ENCODE data around the gene DYNC1H1.

The DYNC1H1 gene

GRCh38 chr14:102096569-102097188 lies 132.3 kb downstream of the DYNC1H1 start:
- Histone ChIP-seq H3K36me3 (ENCODE audit: control insufficient read depth, low read length) (no peaks in the 10 kb centered on the region), H3K79me2 (ENCODE audit: control insufficient read depth, low read length) (no peaks in the 10 kb centered on the region), H3F3A (ENCODE audit: control insufficient read depth, insufficient read depth) (no peaks in the 10 kb centered on the region), H3K4me2 (ENCODE audit: low read length) (0 out of 2 replicates have a peak overlapping the region, but pooled peaks have one; percentile 20), H3K9me2 (replicated peaks; ENCODE audit: control insufficient read depth, low read length) (no peaks in the 10 kb centered on the region), H3K4me1 (ENCODE audit: control insufficient read depth, low read length) (peaks cover 10% of the 10 kb centered on the region), H3K27me3 (ENCODE audit: control insufficient read depth, low read length) (no peaks in the 10 kb centered on the region), H3K9me3 (ENCODE audit: control insufficient read depth, insufficient read depth, low read length) (no peaks in the 10 kb centered on the region), H3K27ac (ENCODE audit: low read depth, low read length) (no peak overlapping the region), H3K4me3 (ENCODE audit: low read length) (no peak overlapping the region), H4K20me1 (ENCODE audit: control insufficient read depth, insufficient read depth, low read depth, low read length) (no peaks in the 10 kb centered on the region)
- TF ChIP-seq EZH2phosphoT487 (IDR thresholded peaks at IDR 0.05; ENCODE audit: borderline replicate concordance, low read length) (no peak), CTCF (IDR thresholded peaks at IDR 0.05; ENCODE audit: low read depth, low read length, poor library complexity, severe bottlenecking) (peak; percentile 95)

GRCh38 chr14:102097441-102098135 lies 133.2 kb downstream of the DYNC1H1 start:
- no peaks in the 10 kb centered on the region for H3K9me2 ChIP-seq (replicated peaks; ENCODE audit: control insufficient read depth, low read length)
- no peaks in the 10 kb centered on the region for H3F3A ChIP-seq (ENCODE audit: control insufficient read depth, insufficient read depth)
- H3K36me3 ChIP-seq (ENCODE audit: control insufficient read depth, low read length): no peaks in the 10 kb centered on the region
- H3K27me3 ChIP-seq (ENCODE audit: control insufficient read depth, low read length): no peaks in the 10 kb centered on the region
- H3K9me3 ChIP-seq (ENCODE audit: control insufficient read depth, insufficient read depth, low read length): no peaks in the 10 kb centered on the region
- H4K20me1 ChIP-seq (ENCODE audit: control insufficient read depth, insufficient read depth, low read depth, low read length): no peaks in the 10 kb centered on the region
- no peaks in the 10 kb centered on the region for H3K79me2 ChIP-seq (ENCODE audit: control insufficient read depth, low read length)
- TF ChIP-seq CTCF (IDR thresholded peaks at IDR 0.05; ENCODE audit: low read depth, low read length, poor library complexity, severe bottlenecking) (no peak), EZH2phosphoT487 (IDR thresholded peaks at IDR 0.05; ENCODE audit: borderline replicate concordance, low read length) (no peak)
- H3K27ac ChIP-seq (ENCODE audit: low read depth, low read length): no peak overlapping the region
- H3K4me2 ChIP-seq (ENCODE audit: low read length): no peak overlapping the region
- H3K4me1 ChIP-seq (ENCODE audit: control insufficient read depth, low read length): peaks cover 13% of the 10 kb centered on the region
- no peak overlapping the region for H3K4me3 ChIP-seq (ENCODE audit: low read length)

- H3K4me1 ChIP-seq (ENCODE audit: control insufficient read depth, low read length): peaks cover 25% of the 10 kb centered on the region
- H3K27me3 ChIP-seq (ENCODE audit: control insufficient read depth, low read length): no peaks in the 10 kb centered on the region
- no peaks in the 10 kb centered on the region for H4K20me1 ChIP-seq (ENCODE audit: control insufficient read depth, insufficient read depth, low read depth, low read length)
- no peaks in the 10 kb centered on the region for H3K79me2 ChIP-seq (ENCODE audit: control insufficient read depth, low read length)
- H3F3A ChIP-seq (ENCODE audit: control insufficient read depth, insufficient read depth): no peaks in the 10 kb centered on the region
- no peak for TF ChIP-seq CTCF (IDR thresholded peaks at IDR 0.05; ENCODE audit: low read depth, low read length, poor library complexity, severe bottlenecking)
- no peaks in the 10 kb centered on the region for H3K36me3 ChIP-seq (ENCODE audit: control insufficient read depth, low read length)
- H3K27ac ChIP-seq (ENCODE audit: low read depth, low read length): no peak overlapping the region
- H3K9me3 ChIP-seq (ENCODE audit: control insufficient read depth, insufficient read depth, low read length): no peaks in the 10 kb centered on the region
- peak overlapping the region; percentile 66 for H3K4me2 ChIP-seq (ENCODE audit: low read length)
- no peaks in the 10 kb centered on the region for H3K9me2 ChIP-seq (replicated peaks; ENCODE audit: control insufficient read depth, low read length)
- 0 out of 2 replicates have a peak overlapping the region, but pooled peaks have one; percentile 36 for H3K4me3 ChIP-seq (ENCODE audit: low read length)
Measured at GRCh38 chr14:102103062-102103695, 138.8 kb downstream of the DYNC1H1 start.
